Sigmoid colon (tissue), 3 donors: ENCODE data around the gene CHST14.

Experiments used
- POLR2A ChIP-seq, 2 donors: fragments of 450-650 bp; IDR thresholded peaks; one replicate each; pipeline ENCODE4 v1.6.1; 2016; ENCODE audit warnings: antibody characterized with exemption in 2 of 2, mild to moderate bottlenecking in 2 of 2, moderate library complexity in 2 of 2
- TF ChIP-seq, protein P1 (sequence below), 4 experiments: fragments of 450-650 bp in 3 of 4; fragments of 200-600 bp in 1 of 4; IDR thresholded peaks; one replicate each; pipeline ENCODE4 v1.5.1; 2016 to 2019; ENCODE audit warnings: antibody characterized with exemption in 4 of 4, mild to moderate bottlenecking in 3 of 4, moderate library complexity in 2 of 4

DNA sequence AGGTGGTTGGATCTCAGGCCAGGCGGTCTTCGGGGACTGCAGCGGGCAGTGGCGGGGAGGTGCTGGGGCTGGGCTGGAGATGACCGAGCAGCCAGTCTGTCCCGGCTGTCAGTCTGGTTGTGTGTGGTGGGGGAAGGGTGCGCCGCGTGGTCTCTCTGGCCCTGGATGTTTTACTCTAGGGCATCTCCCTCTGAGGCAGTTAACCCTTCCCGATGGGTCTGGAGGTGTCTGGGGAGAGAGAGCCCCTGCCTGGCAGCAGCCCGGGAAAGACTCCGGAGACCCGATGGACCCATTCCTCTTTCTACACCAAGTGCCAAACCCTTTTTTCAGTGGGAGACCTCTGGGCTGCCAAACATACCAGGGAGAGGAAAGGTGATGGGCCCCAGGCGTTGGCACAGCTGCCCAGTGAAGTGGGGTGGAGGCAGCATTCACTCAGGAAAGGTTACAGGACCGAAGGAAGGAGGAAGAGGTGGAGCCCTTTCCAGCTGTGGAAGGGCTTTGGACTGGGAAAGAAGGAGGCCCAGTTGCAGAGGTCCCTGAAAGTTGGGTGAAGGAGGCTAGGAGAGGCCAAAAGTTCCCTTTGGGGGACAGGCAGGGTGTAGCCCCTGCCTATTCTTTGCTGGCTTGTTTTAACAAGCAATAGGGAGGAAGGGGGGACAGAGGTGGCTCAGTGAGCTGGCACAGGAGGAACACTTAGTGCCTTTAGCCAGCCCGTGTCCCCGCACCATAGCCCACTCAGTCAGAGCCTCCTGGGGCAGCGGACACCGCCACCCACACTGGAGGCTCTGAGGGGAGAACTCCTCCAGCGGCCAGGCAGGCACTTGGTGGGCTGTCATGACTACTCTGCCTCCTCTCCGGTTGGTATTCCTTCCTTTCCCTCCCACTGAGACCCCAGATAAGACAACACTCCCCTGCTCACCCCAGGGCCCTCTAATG, 32.8 kb upstream of the CHST14 start:
- TF ChIP-seq, protein P1, sequence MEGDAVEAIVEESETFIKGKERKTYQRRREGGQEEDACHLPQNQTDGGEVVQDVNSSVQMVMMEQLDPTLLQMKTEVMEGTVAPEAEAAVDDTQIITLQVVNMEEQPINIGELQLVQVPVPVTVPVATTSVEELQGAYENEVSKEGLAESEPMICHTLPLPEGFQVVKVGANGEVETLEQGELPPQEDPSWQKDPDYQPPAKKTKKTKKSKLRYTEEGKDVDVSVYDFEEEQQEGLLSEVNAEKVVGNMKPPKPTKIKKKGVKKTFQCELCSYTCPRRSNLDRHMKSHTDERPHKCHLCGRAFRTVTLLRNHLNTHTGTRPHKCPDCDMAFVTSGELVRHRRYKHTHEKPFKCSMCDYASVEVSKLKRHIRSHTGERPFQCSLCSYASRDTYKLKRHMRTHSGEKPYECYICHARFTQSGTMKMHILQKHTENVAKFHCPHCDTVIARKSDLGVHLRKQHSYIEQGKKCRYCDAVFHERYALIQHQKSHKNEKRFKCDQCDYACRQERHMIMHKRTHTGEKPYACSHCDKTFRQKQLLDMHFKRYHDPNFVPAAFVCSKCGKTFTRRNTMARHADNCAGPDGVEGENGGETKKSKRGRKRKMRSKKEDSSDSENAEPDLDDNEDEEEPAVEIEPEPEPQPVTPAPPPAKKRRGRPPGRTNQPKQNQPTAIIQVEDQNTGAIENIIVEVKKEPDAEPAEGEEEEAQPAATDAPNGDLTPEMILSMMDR (IDR thresholded peaks at IDR 0.05) = no peak
- no peak for TF ChIP-seq POLR2A (IDR thresholded peaks at IDR 0.05)
